IMR-90 (cell line): ENCODE results near the gene CDKN2B-AS1. TPM values are rescaled to one million over a fixed set of nuclear protein-coding genes. Genes with fewer than 3 reads are reported as not detected.
A peak's percentile ranks its signal among the peaks of the same experiment; 100 is the strongest.

ENCODE experiments used
- ATAC-seq: fragments of 200-7000 bp; cut with Tn5 transposase; 2 replicates; pipeline ENCODE4 v1.9.1; 2020; ENCODE audit warnings: low read depth, mild to moderate bottlenecking, moderate library complexity
- BruUV-seq: library from RNA; stranded (reverse); fragments of 400-500 nt; replicated peaks from 2 replicates; lab custom pipeline; 2021; lab: Mats Ljungman, UMichigan
- CTCF ChIA-PET: fragments of 300-600 bp; formaldehyde crosslinking; extraction: SDS; loops from one replicate; lab custom pipeline; 2021; ENCODE audit warnings: antibody characterized with exemption; lab: Yijun Ruan, JAX
- POLR2A ChIA-PET: fragments of 300-600 bp; sonication (Branson Sonifier 250); formaldehyde crosslinking; loops from one replicate; lab custom pipeline; 2022; ENCODE audit warnings: antibody characterized with exemption; ENCODE audit not compliant: unreplicated experiment; lab: Charles Lee
- DNase-seq: peaks from one replicate; pipeline ENCODE4 v3.0.0; 2013
- H2AFZ ChIP-seq: replicated peaks from 2 replicates; pipeline ENCODE3; 2013; ENCODE audit warnings: low read length, mild to moderate bottlenecking; ENCODE audit not compliant: poor library complexity
- H2AK5ac ChIP-seq: 2 replicates; pipeline ENCODE4 v1.6.1; 2013; ENCODE audit warnings: low read depth, low read length, inconsistent platforms
- H2AK9ac ChIP-seq: replicated peaks from 2 replicates; pipeline ENCODE3; 2013; ENCODE audit warnings: mild to moderate bottlenecking, low read depth, low read length, moderate library complexity; ENCODE audit not compliant: poor library complexity
- H2BK120ac ChIP-seq: 2 replicates; pipeline ENCODE4 v1.6.1; 2013; ENCODE audit warnings: low read depth, low read length, inconsistent platforms
- H2BK15ac ChIP-seq: 3 replicates; pipeline ENCODE4 v1.6.1; 2013; ENCODE audit warnings: low read depth, low read length, inconsistent platforms
- H2BK20ac ChIP-seq: 2 replicates; pipeline ENCODE4 v1.6.1; 2013; ENCODE audit warnings: low read depth, mild to moderate bottlenecking, inconsistent platforms, low read length, moderate library complexity
- H2BK5ac ChIP-seq: 2 replicates; pipeline ENCODE4 v1.6.1; 2013; ENCODE audit warnings: mild to moderate bottlenecking, low read depth, low read length, inconsistent platforms; ENCODE audit not compliant: poor library complexity, severe bottlenecking
- H3K14ac ChIP-seq: replicated peaks from 2 replicates; pipeline ENCODE4 v1.6.1; 2013; ENCODE audit warnings: low read depth, low read length, inconsistent platforms
- H3K18ac ChIP-seq: 2 replicates; pipeline ENCODE4 v1.6.1; 2013; ENCODE audit warnings: low read depth, low read length, control low read depth
- H3K23ac ChIP-seq: 2 replicates; pipeline ENCODE4 v1.6.1; 2013; ENCODE audit warnings: low read depth, low read length, inconsistent platforms
- H3K27ac ChIP-seq: 2 replicates; pipeline ENCODE4 v1.5.1; 2013; ENCODE audit warnings: mild to moderate bottlenecking, control low read depth, low read length; ENCODE audit not compliant: insufficient read depth
- H3K27me3 ChIP-seq: 2 replicates; pipeline ENCODE4 v1.6.1; 2013; ENCODE audit warnings: low read length; ENCODE audit not compliant: control insufficient read depth, insufficient read depth
- H3K36me3 ChIP-seq: 2 replicates; pipeline ENCODE4 v1.6.1; 2013; ENCODE audit warnings: low read length, mixed read lengths; ENCODE audit not compliant: control insufficient read depth, insufficient read depth
- H3K4ac ChIP-seq: 2 replicates; pipeline ENCODE4 v1.6.1; 2013; ENCODE audit warnings: low read depth, low read length, inconsistent platforms
- H3K4me1 ChIP-seq: 2 replicates; pipeline ENCODE4 v1.6.1; 2013; ENCODE audit warnings: low read length, mixed read lengths; ENCODE audit not compliant: control insufficient read depth, insufficient read depth
- H3K4me2 ChIP-seq: 2 replicates; pipeline ENCODE4 v1.6.1; 2013; ENCODE audit warnings: low read depth, mild to moderate bottlenecking, control low read depth, low read length, moderate library complexity
- H3K4me3 ChIP-seq: 2 replicates; pipeline ENCODE4 v1.5.1; 2013; ENCODE audit warnings: low read depth, mild to moderate bottlenecking, control low read depth, low read length, moderate library complexity; ENCODE audit not compliant: insufficient read depth
- H3K56ac ChIP-seq: 2 replicates; pipeline ENCODE4 v1.6.1; 2013; ENCODE audit warnings: low read length, inconsistent platforms; ENCODE audit not compliant: insufficient read depth; ENCODE audit errors: extremely low read depth
- H3K79me1 ChIP-seq, 2 experiments: 2 replicates each; pipeline ENCODE4 v1.6.1; 2013; ENCODE audit warnings: low read length in 2 of 2, inconsistent platforms in 1 of 2, low read depth in 1 of 2
- H3K9ac ChIP-seq: 2 replicates; pipeline ENCODE4 v1.6.1; 2013; ENCODE audit warnings: low read depth, low read length, control low read depth
- H3K9me1 ChIP-seq: 2 replicates; pipeline ENCODE4 v1.6.1; 2013; ENCODE audit warnings: low read length, inconsistent platforms; ENCODE audit not compliant: insufficient read depth
- H3K9me3 ChIP-seq: 2 replicates; pipeline ENCODE4 v1.6.1; 2013; ENCODE audit warnings: low read length; ENCODE audit not compliant: control insufficient read depth, insufficient read depth
- H4K20me1 ChIP-seq: 2 replicates; pipeline ENCODE4 v1.6.1; 2013; ENCODE audit warnings: low read length, inconsistent platforms; ENCODE audit not compliant: insufficient read depth
- H4K5ac ChIP-seq: 2 replicates; pipeline ENCODE4 v1.6.1; 2013; ENCODE audit warnings: mild to moderate bottlenecking, low read depth, low read length, control low read depth
- H4K8ac ChIP-seq, 2 experiments: 2 replicates each; pipeline ENCODE4 v1.6.1; 2013; ENCODE audit warnings: low read depth in 2 of 2, low read length in 2 of 2, control low read depth in 1 of 2, inconsistent platforms in 1 of 2
- H4K91ac ChIP-seq: 2 replicates; pipeline ENCODE4 v1.6.1; 2013; ENCODE audit warnings: low read depth, low read length, inconsistent platforms; ENCODE audit not compliant: insufficient read depth
- CHD1 ChIP-seq: IDR thresholded peaks from 2 replicates; pipeline ENCODE4 v1.6.1; 2012; ENCODE audit warnings: low read depth, low read length, improper control_type of control experiment
- ELK1 ChIP-seq: fragments of 150-350 bp; IDR thresholded peaks from 2 replicates; pipeline ENCODE4 v1.6.1; 2016; ENCODE audit warnings: low read depth, mild to moderate bottlenecking, low read length, moderate library complexity, borderline replicate concordance
- FOS ChIP-seq: fragments of 150-350 bp; IDR thresholded peaks from 2 replicates; pipeline ENCODE4 v1.6.1; 2016; ENCODE audit warnings: low read depth, low read length
- MAZ ChIP-seq: IDR thresholded peaks from 2 replicates; pipeline ENCODE4 v1.6.1; 2012; ENCODE audit warnings: low read depth, mild to moderate bottlenecking, low read length, improper control_type of control experiment, moderate library complexity, borderline replicate concordance
- MXI1 ChIP-seq: IDR thresholded peaks from 2 replicates; pipeline ENCODE4 v1.6.1; 2012; ENCODE audit warnings: low read depth, mild to moderate bottlenecking, low read length, moderate library complexity, borderline replicate concordance
- POLR2A ChIP-seq: IDR thresholded peaks from 2 replicates; pipeline ENCODE4 v1.6.1; 2012; ENCODE audit warnings: mild to moderate bottlenecking, low read depth, low read length
- RAD21 ChIP-seq: IDR thresholded peaks from 2 replicates; pipeline ENCODE4 v1.6.1; 2012; ENCODE audit warnings: low read length, improper control_type of control experiment
- RFX5 ChIP-seq: IDR thresholded peaks from 2 replicates; pipeline ENCODE4 v1.8.0; 2012; ENCODE audit warnings: low read depth, mild to moderate bottlenecking, low read length, moderate library complexity
- SMC3 ChIP-seq: fragments of 150-350 bp; IDR thresholded peaks from 2 replicates; pipeline ENCODE4 v1.6.1; 2016; ENCODE audit warnings: low read depth, mild to moderate bottlenecking, antibody characterized with exemption, low read length, moderate library complexity
- WGBS, 2 experiments: methylation state at CpG; one replicate each; pipeline versions ENCODE4 v1.1.5 to v1.1.7; 2013; ENCODE audit warnings: missing lambda C conversion rate in 2 of 2; ENCODE audit not compliant: insufficient read length in 1 of 2; ENCODE audit errors: extremely low coverage in 2 of 2; 5-methylcytosine and 5-hydroxymethylcytosine counted together
- dilution Hi-C: fragments of 300-500 bp; cut with HindIII; formaldehyde crosslinking; loops from one replicate; pipeline ENCODE4 v1.14.3; 2018; ENCODE audit warnings: low sequenced_read_pairs; ENCODE audit not compliant: unreplicated experiment
- in situ Hi-C: fragments of 300-500 bp; cut with MboI; formaldehyde crosslinking; loops from 3 replicates; pipeline ENCODE4 v1.14.3; 2019; ENCODE audit warnings: low sequenced_read_pairs, inconsistent platforms, mixed read lengths
- intact Hi-C: fragments of 100-400 bp; cut with micrococcal nuclease; formaldehyde crosslinking; loops from 2 replicates; pipeline ENCODE4 v1.10.0; 2022
- polyA plus RNA-seq, 3 experiments: library from polyadenylated mRNA; depleted of rRNA; stranded (reverse); fragments of >200 nt; gene quantifications; 2 replicates each; pipeline ENCODE4 v1.2.3, GENCODE V29; 2012; ENCODE audit warnings: low replicate concordance in 1 of 3
- total RNA-seq: library from RNA; depleted of rRNA; stranded (reverse); fragments of >200 nt; gene quantifications from 2 replicates; pipeline ENCODE4 v1.2.3, GENCODE V29; 2012

Gene CDKN2B-AS1
- total and polyA plus RNA-seq, 2 of the 4 experiments (the other 2 are of a cell fraction), result 1.0 to 1.1 TPM

- Histone ChIP-seq H3K27me3 (no peaks in the 10 kb centered on the region), H3K9ac (no peak overlapping the region), H3K56ac (no peak overlapping the region), H3K9me3 (no peaks in the 10 kb centered on the region), H2AK5ac (no peak overlapping the region), H4K8ac (no peak overlapping the region), H3K36me3 (no peaks in the 10 kb centered on the region), H2AFZ (no peak overlapping the region), H2AK9ac (no peak overlapping the region), H2BK20ac (no peak overlapping the region), H4K91ac (no peak overlapping the region), H3K18ac (no peak overlapping the region), H3K4me1 (no peaks in the 10 kb centered on the region), H2BK120ac (no peak overlapping the region), H4K20me1 (no peaks in the 10 kb centered on the region), H3K23ac (no peak overlapping the region), H4K5ac (no peak overlapping the region), H2BK15ac (no peak overlapping the region), H3K4ac (no peak overlapping the region), H3K4me3 (no peak overlapping the region), H3K14ac (no peak overlapping the region), H3K4me2 (no peak overlapping the region), H3K27ac (no peak overlapping the region), H2BK5ac (no peak overlapping the region), H3K79me1 (no peaks in the 10 kb centered on the region), H3K9me1 (no peaks in the 10 kb centered on the region)
- BruUV-seq, result no TSS peak
- no peak for TF ChIP-seq MXI1
- no peak for TF ChIP-seq FOS
- TF ChIP-seq RFX5, result no peak
- no peak for TF ChIP-seq SMC3
- no peak for TF ChIP-seq MAZ
- TF ChIP-seq CHD1, result no peak
- TF ChIP-seq RAD21, result no peak
- TF ChIP-seq POLR2A, result no peak
- no peak for TF ChIP-seq ELK1
- DNase-seq (peak; percentile 48), ATAC-seq (peak; percentile 40; the same call in 1 of the 2 replicates)
- intact Hi-C loops, result loop anchor here (10.0 kb wide), 1 partner anchor 388 kb away; no protein-coding TSS in a partner anchor
- dilution Hi-C loops, result no loop called here
- POLR2A ChIA-PET, result no interaction called here
- CTCF ChIA-PET, result no interaction called here
- in situ Hi-C loops, result no loop called here
- no CpG with 5 or more reads among the region's 4 CpGs for WGBS, 2 experiments
Measured at GRCh38 chr9:22067196-22067595, 72.6 kb downstream of the CDKN2B-AS1 start.
